K562 (cell line): ENCODE results near the gene CYB5R4. TPM values are rescaled to one million over a fixed set of nuclear protein-coding genes. Genes with fewer than 3 reads are reported as not detected.
A peak's percentile ranks its signal among the peaks of the same experiment; 100 is the strongest.
"Not testable (repeated sequence)": the region's sequence is repeated elsewhere in the genome, so short reads cannot be mapped to it uniquely, and the experiment has no call there.

Experiments
- ATAC-seq: fragments of 200-7000 bp; cut with Tn5 transposase; 3 replicates; pipeline ENCODE4 v1.9.1; 2020; ENCODE audit warnings: moderate library complexity
- BruUV-seq: library from RNA; stranded (reverse); fragments of 400-500 nt; replicated peaks from 2 replicates; lab custom pipeline; 2021; lab: Mats Ljungman, UMichigan
- CTCF ChIA-PET: fragments of 300-600 bp; formaldehyde crosslinking; extraction: SDS; loops from one replicate; lab custom pipeline; 2021; ENCODE audit warnings: low intra/inter-chr PET ratio; lab: Yijun Ruan, JAX
- POLR2A ChIA-PET: fragments of 300-600, 350-650 bp; sonication (Branson Sonifier 250); formaldehyde crosslinking; extraction: SDS; loops from one replicate; lab custom pipeline; 2021; ENCODE audit warnings: antibody characterized with exemption, inconsistent platforms; lab: Yijun Ruan, JAX
- DNase-seq, 4 experiments: peaks; one replicate each; pipeline versions ENCODE4 v3.0.0 to v3.0.0-alpha.2; 2011 to 2018; ENCODE audit warnings: low spot score in 3 of 4, mixed read lengths in 3 of 4; ENCODE audit errors: extremely low read depth in 1 of 4
- FAIRE-seq: peaks from 2 replicates; lab custom pipeline; 2011; peaks lifted over from hg19 to GRCh38; lab: Jason Lieb, UNC
- H2AFZ ChIP-seq: 2 replicates; pipeline ENCODE4 v1.6.0; 2011; ENCODE audit warnings: low read depth, low read length, control low read depth, inconsistent platforms
- H3K27ac ChIP-seq: fragments of 200-600 bp; 3 replicates; pipeline ENCODE4 v1.8.0; 2011; ENCODE audit warnings: low read depth, mild to moderate bottlenecking, control low read depth, inconsistent platforms, low read length, moderate library complexity, mixed read lengths; ENCODE audit errors: extremely low read depth
- H3K27me3 ChIP-seq, 2 experiments: fragments of 300-600 bp in 1 of 2; 2 replicates in 1 of 2; 3 replicates in 1 of 2; pipeline versions ENCODE4 v1.6.0 to v1.8.0; 2011; ENCODE audit warnings: inconsistent platforms in 2 of 2, low read length in 2 of 2, mild to moderate bottlenecking in 1 of 2, mixed read lengths in 1 of 2, moderate library complexity in 1 of 2; ENCODE audit not compliant: control insufficient read depth in 2 of 2, insufficient read depth in 2 of 2
- H3K36me3 ChIP-seq: fragments of 300-600 bp; 3 replicates; pipeline ENCODE4 v1.8.0; 2011; ENCODE audit warnings: mild to moderate bottlenecking, low read length, inconsistent platforms; ENCODE audit not compliant: control insufficient read depth, insufficient read depth
- H3K4me1 ChIP-seq, 2 experiments: fragments of 200-600 bp in 1 of 2; replicated peaks in 1 of 2; 2 replicates in 1 of 2; 3 replicates in 1 of 2; pipeline versions ENCODE4 v1.5.1 to v1.8.0; 2011; ENCODE audit warnings: inconsistent platforms in 2 of 2, low read length in 2 of 2, mild to moderate bottlenecking in 1 of 2, mixed read lengths in 1 of 2, moderate library complexity in 1 of 2; ENCODE audit not compliant: control insufficient read depth in 2 of 2, insufficient read depth in 2 of 2
- H3K4me2 ChIP-seq: 2 replicates; pipeline ENCODE4 v1.6.1; 2011; ENCODE audit warnings: low read length, control low read depth, inconsistent platforms, mixed read lengths; ENCODE audit not compliant: insufficient read depth
- H3K4me3 ChIP-seq: fragments of 200-600 bp; sonication (generic), shearing (Covaris generic); 2 replicates; pipeline ENCODE4 v1.5.1; 2016; ENCODE audit warnings: control low read depth, inconsistent platforms
- H3K79me2 ChIP-seq: fragments of 200-600 bp; 3 replicates; pipeline ENCODE4 v1.8.0; 2011; ENCODE audit warnings: low read length, inconsistent platforms; ENCODE audit not compliant: control insufficient read depth, insufficient read depth
- H3K9ac ChIP-seq, 2 experiments: 2 replicates each; pipeline versions ENCODE4 v1.6.0 to v1.6.1; 2011; ENCODE audit warnings: low read depth in 2 of 2, low read length in 2 of 2, control low read depth in 1 of 2, inconsistent platforms in 1 of 2, mild to moderate bottlenecking in 1 of 2, mixed read lengths in 1 of 2; ENCODE audit not compliant: insufficient read depth in 1 of 2
- H3K9me1 ChIP-seq: one replicate; pipeline ENCODE4 v1.6.0; 2011; ENCODE audit warnings: inconsistent platforms, mild to moderate bottlenecking, low read length, moderate library complexity; ENCODE audit not compliant: control insufficient read depth, insufficient read depth
- H3K9me3 ChIP-seq: replicated peaks from 2 replicates; pipeline ENCODE4 v1.5.1; 2011; ENCODE audit warnings: low read depth, low read length, inconsistent platforms; ENCODE audit not compliant: control insufficient read depth, insufficient read depth
- H4K20me1 ChIP-seq: replicated peaks from 2 replicates; pipeline ENCODE4 v1.6.1; 2011; ENCODE audit warnings: low read length, inconsistent platforms, mixed read lengths; ENCODE audit not compliant: control insufficient read depth, insufficient read depth
- BCOR ChIP-seq: fragments of 450-650 bp; IDR thresholded peaks from 2 replicates; pipeline ENCODE4 v1.6.1; 2016
- BRD4 ChIP-seq: fragments of 200-600 bp; sonication (generic); IDR thresholded peaks from 2 replicates; pipeline ENCODE4 v1.6.1; 2017; ENCODE audit warnings: inconsistent platforms
- FUS ChIP-seq: fragments of 200-400 bp; formaldehyde crosslinking; optimal IDR thresholded peaks from 2 replicates; pipeline ENCODE3; 2017; ENCODE audit warnings: low read depth, low read length
- KDM1A ChIP-seq, 2 experiments: fragments of 450-650 bp; IDR thresholded peaks; 2 replicates each; pipeline ENCODE4 v1.6.1; 2016; ENCODE audit warnings: mild to moderate bottlenecking in 2 of 2
- SLC30A9 ChIP-seq: fragments of 250-450 bp; sonication (Bioruptor Pico); IDR thresholded peaks from 2 replicates; pipeline ENCODE4 v1.8.0; 2022; ENCODE audit warnings: mild to moderate bottlenecking, moderate library complexity
- SREBF2 ChIP-seq: sonication (generic); formaldehyde crosslinking; IDR thresholded peaks from 2 replicates; pipeline ENCODE4 v1.4.0; 2020; ENCODE audit warnings: mild to moderate bottlenecking, missing genetic modification reagents
- ZNF146 ChIP-seq: IDR thresholded peaks from one replicate; pipeline ENCODE4 v1.6.1; 2018; ENCODE audit warnings: missing compliant biosample characterization; ENCODE audit not compliant: unreplicated experiment
- ZNF324 ChIP-seq: fragments of 250-450 bp; sonication (Bioruptor Pico); IDR thresholded peaks from 2 replicates; pipeline ENCODE4 v1.4.0; 2020; ENCODE audit warnings: mild to moderate bottlenecking
- WGBS: fragments of 100-300 bp; shearing (Covaris generic); methylation state at CpG from one replicate; pipeline ENCODE4 v1.1.6; 2016; ENCODE audit warnings: low coverage, mixed read lengths; ENCODE audit not compliant: insufficient coverage; ENCODE audit errors: missing lambda C conversion rate; 5-methylcytosine and 5-hydroxymethylcytosine counted together
- in situ Hi-C: fragments of 300-500 bp; cut with MboI; formaldehyde crosslinking; loops from 4 replicates; pipeline ENCODE4 v1.15.0; 2018; ENCODE audit warnings: inconsistent platforms, mixed read lengths
- intact Hi-C: fragments of 100-400 bp; cut with micrococcal nuclease; formaldehyde crosslinking; loops from 2 replicates; pipeline ENCODE4 v1.14.2; 2022
- polyA plus RNA-seq, 8 experiments: library from polyadenylated mRNA; depleted of rRNA in 4 of 8; stranded (reverse) in 5 of 8; unstranded in 3 of 8; fragments of >200 nt; fragmentation: Nextera tagmentation in 2 of 8; fragmentation: Illumina TruSeq in 1 of 8; extraction: Ambion mirVana in 2 of 8; extraction: Trizol in 1 of 8; gene quantifications; 2 replicates each; pipeline versions ENCODE4 v1.2.1 to v1.2.3, GENCODE V29; 2011 to 2014; ENCODE audit warnings: inconsistent platforms in 1 of 8, missing spikeins in 1 of 8
- total RNA-seq, 7 experiments: library from RNA; depleted of rRNA in 6 of 7; stranded (reverse); fragments of >200 nt in 6 of 7; fragmentation: Illumina TruSeq in 2 of 7; extraction: Trizol in 2 of 7; gene quantifications; 2 replicates each; pipeline versions ENCODE4 v1.2.1 to v1.2.3, GENCODE V29; 2011 to 2021; ENCODE audit warnings: low replicate concordance in 1 of 7

The CYB5R4 gene
- total and polyA plus RNA-seq, 9 of the 15 experiments (the other 6 are each of a cell fraction or from before 2014, with no cell fraction given): 5.9 to 23.1 (median 19.0) TPM

GRCh38 chr6:83893024-83893423, 33.5 kb downstream of the CYB5R4 start (continued):
- TF ChIP-seq SREBF2 (CRISPR knock-in tag): no peak
- no peak for TF ChIP-seq FUS
- no peak for TF ChIP-seq BRD4
- TF ChIP-seq SLC30A9 (CRISPR knock-in tag): no peak
- no peak for TF ChIP-seq ZNF324 (CRISPR knock-in tag)

GRCh38 chr6:83897094-83897493, 37.6 kb downstream of the CYB5R4 start:
- ATAC-seq, H3K36me3 ChIP-seq, H4K20me1 ChIP-seq, H3K4me1 ChIP-seq, DNase-seq, H3K9ac ChIP-seq, CTCF ChIA-PET, intact Hi-C loops, H3K4me2 ChIP-seq, BruUV-seq: not testable (repeated sequence)
- in situ Hi-C loops: loop anchor here (25.0 kb wide), 1 partner anchor 865 kb away; the partner anchor contains the start of gene TBX18
- TF ChIP-seq KDM1A (IDR thresholded peaks at IDR 0.05): peak in 1 of 2 experiments; percentile 59; a peak in 1 of 4 replicates
- peak; percentile 71 for TF ChIP-seq BCOR
- peak; percentile 51 for TF ChIP-seq ZNF146 (CRISPR knock-in tag)
- TF ChIP-seq, all 486 proteins: peak for 3; not testable (repeated sequence) for 483
- H3K27ac ChIP-seq, H3K9me3 ChIP-seq, H3K4me3 ChIP-seq, H2AFZ ChIP-seq, FAIRE-seq, H3K79me2 ChIP-seq, POLR2A ChIA-PET, H3K27me3 ChIP-seq, H3K9me1 ChIP-seq: not testable (repeated sequence)
- WGBS: no CpG with 5 or more reads among the region's 2 CpGs
